ENCODE measurements around the gene LTN1. TPM values are rescaled to one million over a fixed set of nuclear protein-coding genes. Genes with fewer than 3 reads are reported as not detected.

Gene LTN1
- 10.0 and 13.5 TPM in 2 replicates for total RNA-seq

GRCh38 chr21:28992526-28993292 is at the start of gene LTN1:
Gene LTN1 (minus strand): TSS chr21:28992877. CDS start chr21:28992805, 72 bp downstream.

GRCh38 chr21:29024474-29025327 is 32.0 kb upstream of the LTN1 start, which contains the start of gene USP16:
Gene USP16 (plus strand): TSS chr21:29024668. CDS start chr21:29027914, 3,246 bp downstream.

Other genes starting within 250 kb of the LTN1 start
- gene RWDD2B, start 26.5 kb upstream of the LTN1 start, total RNA-seq = 15.4 and 16.4 TPM in 2 replicates
- 12.9 and 24.4 TPM in 2 replicates for gene USP16, start 31.8 kb upstream of the LTN1 start, total RNA-seq
- 132 and 154 TPM in 2 replicates for gene CCT8, start 80.8 kb upstream of the LTN1 start, total RNA-seq
- 1.2 and 3.6 TPM in 2 replicates for gene MAP3K7CL, start 137.8 kb upstream of the LTN1 start, total RNA-seq

Measured in pericardium fibroblast (primary cell).